ENCODE measurements around the gene PCP4. TPM values are rescaled to one million over a fixed set of nuclear protein-coding genes. Genes with fewer than 3 reads are reported as not detected.

PCP4 gene
- total RNA-seq, 4 donors from 2014 or later, result 30.8 to 167 (median 110) TPM

GRCh38 chr21:39851002-39851618 lies 16.1 kb upstream of the PCP4 start:
- WGBS, 2 donors (ENCODE audit: low coverage in 1 of 2), result 90 to 100% methylated on average over 1 to 2 of the region's 7 CpGs
- ATAC-seq, result no peak
- no peak overlapping the region for H3K27ac ChIP-seq

GRCh38 chr21:39852021-39852721 lies 15.1 kb upstream of the PCP4 start:
- WGBS, 2 donors (ENCODE audit: low coverage in 1 of 2), result 43 to 93% methylated on average over 3 to 5 of the region's 5 CpGs
- no peak overlapping the region for H3K27ac ChIP-seq
- no peaks in the 10 kb centered on the region for H3K36me3 ChIP-seq
- H3K4me1 ChIP-seq, result peaks cover 0 to 10% (median 0%) of the 10 kb centered on the region in 3 donors
- no peak overlapping the region for H3K4me3 ChIP-seq
- TF ChIP-seq POLR2A (IDR thresholded peaks at IDR 0.05), result no peak
- H3K9me3 ChIP-seq, result no peaks in the 10 kb centered on the region
- H3K27me3 ChIP-seq, result no peaks in the 10 kb centered on the region
- ATAC-seq, result no peak

More at GRCh38 chr21:39851002-39851618, 16.1 kb upstream of the PCP4 start:
- no peak overlapping the region for H3K4me3 ChIP-seq
- H3K27me3 ChIP-seq, result no peaks in the 10 kb centered on the region
- H3K36me3 ChIP-seq, result no peaks in the 10 kb centered on the region
- no peak for TF ChIP-seq EP300 (IDR thresholded peaks at IDR 0.05)
- TF ChIP-seq POLR2A (IDR thresholded peaks at IDR 0.05), result no peak
- no peak for TF ChIP-seq CTCF (IDR thresholded peaks at IDR 0.05)
- no peak for TF ChIP-seq POLR2AphosphoS5 (IDR thresholded peaks at IDR 0.05)
- H3K9me3 ChIP-seq, result no peaks in the 10 kb centered on the region
- peaks cover 0 to 10% (median 0%) of the 10 kb centered on the region in 3 donors for H3K4me1 ChIP-seq

GRCh38 chr21:39852726-39853500 lies 14.3 kb upstream of the PCP4 start:
- no peak for TF ChIP-seq EP300 (IDR thresholded peaks at IDR 0.05)
- no peak for TF ChIP-seq CTCF (IDR thresholded peaks at IDR 0.05)
- TF ChIP-seq POLR2AphosphoS5 (IDR thresholded peaks at IDR 0.05), result no peak
- TF ChIP-seq POLR2A (IDR thresholded peaks at IDR 0.05), result no peak
- Histone ChIP-seq H3K4me3 (no peak overlapping the region), H3K27ac (no peak overlapping the region), H3K9me3 (no peaks in the 10 kb centered on the region), H3K4me1 (peaks cover 0 to 10% (median 0%) of the 10 kb centered on the region in 3 donors), H3K27me3 (no peaks in the 10 kb centered on the region), H3K36me3 (no peaks in the 10 kb centered on the region)
- ATAC-seq, result no peak
- 81 to 94% methylated on average over 10 to 14 of the region's 14 CpGs for WGBS, 2 donors (ENCODE audit: low coverage in 1 of 2)

GRCh38 chr21:39854572-39854971 lies 12.7 kb upstream of the PCP4 start:
- Histone ChIP-seq H3K36me3 (no peaks in the 10 kb centered on the region), H3K4me1 (peaks cover 0 to 10% (median 0%) of the 10 kb centered on the region in 3 donors), H3K27ac (no peak overlapping the region), H3K27me3 (no peaks in the 10 kb centered on the region), H3K9me3 (no peaks in the 10 kb centered on the region), H3K4me3 (no peak overlapping the region)
- no peak for TF ChIP-seq POLR2A (IDR thresholded peaks at IDR 0.05)
- no peak for TF ChIP-seq CTCF (IDR thresholded peaks at IDR 0.05)
- no peak for TF ChIP-seq EP300 (IDR thresholded peaks at IDR 0.05)
- no peak for TF ChIP-seq POLR2AphosphoS5 (IDR thresholded peaks at IDR 0.05)
- no peak for ATAC-seq
- 89 to 93% methylated on average over 1 to 6 of the region's 6 CpGs for WGBS, 2 donors (ENCODE audit: low coverage in 1 of 2)

GRCh38 chr21:39855595-39855994 lies 11.6 kb upstream of the PCP4 start:
- H3K27me3 ChIP-seq, result no peaks in the 10 kb centered on the region
- TF ChIP-seq POLR2A (IDR thresholded peaks at IDR 0.05) (no peak), EP300 (IDR thresholded peaks at IDR 0.05) (no peak), POLR2AphosphoS5 (IDR thresholded peaks at IDR 0.05) (no peak), CTCF (IDR thresholded peaks at IDR 0.05) (no peak)
- H3K4me3 ChIP-seq, result no peak overlapping the region
- peaks cover 0 to 10% (median 0%) of the 10 kb centered on the region in 3 donors for H3K4me1 ChIP-seq
- no peaks in the 10 kb centered on the region for H3K36me3 ChIP-seq
- H3K9me3 ChIP-seq, result no peaks in the 10 kb centered on the region
- no peak for ATAC-seq
- no peak overlapping the region for H3K27ac ChIP-seq
- 93 to 95% methylated on average over 2 to 4 of the region's 4 CpGs for WGBS, 2 donors (ENCODE audit: low coverage in 1 of 2)
